Caco-2 (cell line): ENCODE data around the gene PXYLP1. TPM values are rescaled to one million over a fixed set of nuclear protein-coding genes. Genes with fewer than 3 reads are reported as not detected.

Source experiments
- BruUV-seq: library from RNA; stranded (reverse); fragments of 400-500 nt; replicated peaks from 2 replicates; lab custom pipeline; 2021; lab: Mats Ljungman, UMichigan
- CTCF ChIA-PET: fragments of 300-600 bp; sonication (Branson Sonifier 250); formaldehyde crosslinking; loops from one replicate; lab custom pipeline; 2022; ENCODE audit warnings: antibody characterized with exemption; lab: Charles Lee
- POLR2A ChIA-PET: fragments of 300-600 bp; sonication (Branson Sonifier 250); formaldehyde crosslinking; loops from one replicate; lab custom pipeline; 2022; ENCODE audit warnings: antibody characterized with exemption; lab: Charles Lee
- DNase-seq, 2 experiments: peaks; one replicate each; pipeline versions ENCODE4 v3.0.0 to v3.0.0-alpha.2; 2020 to 2022
- H3K27me3 ChIP-seq: replicated peaks from 2 replicates; pipeline ENCODE4 v1.6.0; 2011; ENCODE audit warnings: low read length; ENCODE audit not compliant: control insufficient read depth, insufficient read depth
- H3K36me3 ChIP-seq: 2 replicates; pipeline ENCODE4 v1.5.1; 2011; ENCODE audit warnings: low read length; ENCODE audit not compliant: control insufficient read depth, insufficient read depth
- H3K4me1 ChIP-seq: fragments of 250-450 bp; sonication (Bioruptor Pico); 2 replicates; pipeline ENCODE4 v1.5.1; 2020; ENCODE audit warnings: mild to moderate bottlenecking
- H3K4me3 ChIP-seq: 2 replicates; pipeline ENCODE4 v1.5.1; 2011; ENCODE audit warnings: low read depth, mild to moderate bottlenecking, control low read depth, low read length
- H3K9me3 ChIP-seq: fragments of 250-450 bp; sonication (Bioruptor Pico); 2 replicates; pipeline ENCODE4 v1.5.1; 2020; ENCODE audit warnings: mild to moderate bottlenecking, moderate library complexity
- H3K27ac Mint-ChIP-seq: one replicate; pipeline ENCODE4 v1.8.0; 2022; ENCODE audit warnings: mixed read lengths; ENCODE audit not compliant: unreplicated experiment
- H3K27me3 Mint-ChIP-seq: one replicate; pipeline ENCODE4 v1.8.0; 2022; ENCODE audit warnings: mixed read lengths; ENCODE audit not compliant: insufficient read depth, unreplicated experiment
- H3K36me3 Mint-ChIP-seq: one replicate; pipeline ENCODE4 v1.8.0; 2022; ENCODE audit warnings: mild to moderate bottlenecking, mixed read lengths; ENCODE audit not compliant: insufficient read depth, unreplicated experiment
- H3K4me1 Mint-ChIP-seq: one replicate; pipeline ENCODE4 v1.8.0; 2022; ENCODE audit warnings: low read depth, mixed read lengths; ENCODE audit not compliant: unreplicated experiment
- H3K4me3 Mint-ChIP-seq: one replicate; pipeline ENCODE4 v1.8.0; 2022; ENCODE audit warnings: mild to moderate bottlenecking, moderate library complexity, mixed read lengths; ENCODE audit not compliant: unreplicated experiment
- H3K9me3 Mint-ChIP-seq: one replicate; pipeline ENCODE4 v1.8.0; 2022; ENCODE audit warnings: mixed read lengths; ENCODE audit not compliant: unreplicated experiment
- CTCF ChIP-seq, 2 experiments: fragments of 200-600 bp in 1 of 2; IDR thresholded peaks; 1 replicate in 1 of 2; 2 replicates in 1 of 2; pipeline versions ENCODE4 v1.5.1 to v1.8.0; 2011 to 2022; ENCODE audit warnings: antibody characterized with exemption in 1 of 2, control low read depth in 1 of 2, inconsistent platforms in 1 of 2, low read depth in 1 of 2, low read length in 1 of 2, mild to moderate bottlenecking in 1 of 2, moderate library complexity in 1 of 2; ENCODE audit not compliant: insufficient read depth in 1 of 2, severe bottlenecking in 1 of 2, unreplicated experiment in 1 of 2
- intact Hi-C: fragments of 100-400 bp; cut with micrococcal nuclease; formaldehyde crosslinking; loops from one replicate; pipeline ENCODE4 v1.10.0; 2022; ENCODE audit not compliant: unreplicated experiment
- total RNA-seq: library from RNA; stranded (reverse); gene quantifications from 2 replicates; pipeline ENCODE4 v1.2.3, GENCODE V29; 2022

PXYLP1 gene
- total RNA-seq, 1 experiment from 2014 or later: 24.6 TPM

GRCh38 chr3:141288336-141288990 is 56.8 kb downstream of the PXYLP1 start:
- no peaks in the 10 kb centered on the region for H3K9me3 Mint-ChIP-seq
- H3K9me3 ChIP-seq: no peaks in the 10 kb centered on the region
- peaks cover 15% of the 10 kb centered on the region for H3K4me1 Mint-ChIP-seq
- H3K4me1 ChIP-seq: no peaks in the 10 kb centered on the region
- intact Hi-C loops: no loop called here
- no peak overlapping the region for H3K27ac Mint-ChIP-seq
- ChIA-PET POLR2A (no interaction called here), CTCF (no interaction called here)
- no peak for DNase-seq
- no peaks in the 10 kb centered on the region for H3K27me3 Mint-ChIP-seq
- no peaks in the 10 kb centered on the region for H3K27me3 ChIP-seq
- no peak overlapping the region for H3K4me3 ChIP-seq
- no peaks in the 10 kb centered on the region; the same call in none of the 2 replicates for H3K36me3 ChIP-seq
- BruUV-seq: no TSS peak
- no peak for TF ChIP-seq CTCF (IDR thresholded peaks at IDR 0.05; ENCODE audit: insufficient read depth in 1 of 2, low read depth in 1 of 2, low read length in 1 of 2, severe bottlenecking in 1 of 2, unreplicated experiment in 1 of 2)
- no peak overlapping the region for H3K4me3 Mint-ChIP-seq
- H3K36me3 Mint-ChIP-seq: no peaks in the 10 kb centered on the region

GRCh38 chr3:141289228-141289772 is 57.7 kb downstream of the PXYLP1 start:
- H3K4me3 ChIP-seq: no peak overlapping the region
- Mint-ChIP-seq H3K9me3 (no peaks in the 10 kb centered on the region), H3K4me1 (peaks cover 15% of the 10 kb centered on the region), H3K4me3 (no peak overlapping the region), H3K36me3 (no peaks in the 10 kb centered on the region), H3K27me3 (no peaks in the 10 kb centered on the region), H3K27ac (no peak overlapping the region)
- BruUV-seq: no TSS peak
- DNase-seq: no peak
- POLR2A ChIA-PET: no interaction called here
- intact Hi-C loops: no loop called here
- H3K4me1 ChIP-seq: no peaks in the 10 kb centered on the region
- no peaks in the 10 kb centered on the region; the same call in none of the 2 replicates for H3K36me3 ChIP-seq
- H3K9me3 ChIP-seq: no peaks in the 10 kb centered on the region
- TF ChIP-seq CTCF (IDR thresholded peaks at IDR 0.05; ENCODE audit: insufficient read depth in 1 of 2, low read depth in 1 of 2, low read length in 1 of 2, severe bottlenecking in 1 of 2, unreplicated experiment in 1 of 2): no peak
- no peaks in the 10 kb centered on the region for H3K27me3 ChIP-seq
- CTCF ChIA-PET: no interaction called here

- Mint-ChIP-seq H3K9me3 (no peaks in the 10 kb centered on the region), H3K27ac (no peak overlapping the region), H3K4me3 (no peak overlapping the region), H3K4me1 (peaks cover 19% of the 10 kb centered on the region), H3K36me3 (no peaks in the 10 kb centered on the region), H3K27me3 (no peaks in the 10 kb centered on the region)
- no peak for TF ChIP-seq CTCF (IDR thresholded peaks at IDR 0.05; ENCODE audit: insufficient read depth in 1 of 2, low read depth in 1 of 2, low read length in 1 of 2, severe bottlenecking in 1 of 2, unreplicated experiment in 1 of 2)
- Histone ChIP-seq H3K4me3 (no peak overlapping the region), H3K4me1 (no peaks in the 10 kb centered on the region), H3K36me3 (no peaks in the 10 kb centered on the region; the same call in none of the 2 replicates), H3K9me3 (no peaks in the 10 kb centered on the region), H3K27me3 (no peaks in the 10 kb centered on the region)
- intact Hi-C loops: no loop called here
- CTCF ChIA-PET: no interaction called here
- no TSS peak for BruUV-seq
- POLR2A ChIA-PET: interaction anchor here (0.6 kb wide), 1 partner anchor 174 kb away, joined by 5 read pairs; no protein-coding TSS in a partner anchor
- no peak for DNase-seq
Measured at GRCh38 chr3:141291559-141292355, 60.1 kb downstream of the PXYLP1 start.
